CD4-positive, alpha-beta T cell (primary cell): ENCODE results near the gene ITGAE. TPM values are rescaled to one million over a fixed set of nuclear protein-coding genes. Genes with fewer than 3 reads are reported as not detected.

ENCODE experiments used
- ATAC-seq: fragments of 200-7000 bp; cut with Tn5 transposase; one replicate; pipeline ENCODE4 v1.10.0; 2022; ENCODE audit warnings: mild to moderate bottlenecking; ENCODE audit not compliant: poor library complexity
- CTCF ChIA-PET: fragments of 350-600 bp; sonication (Branson Sonifier 250); formaldehyde crosslinking; loops from one replicate; lab custom pipeline; 2021; ENCODE audit warnings: antibody characterized with exemption, inconsistent platforms; lab: Charles Lee
- POLR2A ChIA-PET: fragments of 350-600 bp; sonication (Branson Sonifier 250); formaldehyde crosslinking; loops from one replicate; lab custom pipeline; 2021; ENCODE audit warnings: antibody characterized with exemption, inconsistent platforms; lab: Charles Lee
- DNase-seq, 14 experiments: peaks; one replicate each; pipeline ENCODE4 v3.0.0-alpha.2; 2013 to 2020; ENCODE audit warnings: mixed read lengths in 2 of 14
- H3K27ac ChIP-seq, 2 donors: one replicate each; pipeline versions ENCODE4 v1.5.1 to v1.7.0; 2013; ENCODE audit warnings: low read length in 2 of 2, low read depth in 1 of 2, mild to moderate bottlenecking in 1 of 2
- H3K27me3 ChIP-seq, 2 experiments: 1 replicate in 1 of 2; 2 replicates in 1 of 2; pipeline versions ENCODE4 v1.6.1 to v1.7.0; 2013; ENCODE audit warnings: low read length in 2 of 2, control low read depth in 1 of 2, mild to moderate bottlenecking in 1 of 2, moderate library complexity in 1 of 2; ENCODE audit not compliant: insufficient read depth in 2 of 2, control insufficient read depth in 1 of 2
- H3K36me3 ChIP-seq: one replicate; pipeline ENCODE4 v1.6.1; 2013; ENCODE audit warnings: low read length, control low read depth; ENCODE audit not compliant: insufficient read depth
- H3K4me1 ChIP-seq: one replicate; pipeline ENCODE4 v1.6.1; 2013; ENCODE audit warnings: low read length, control low read depth; ENCODE audit not compliant: insufficient read depth
- H3K4me3 ChIP-seq: one replicate; pipeline ENCODE4 v1.5.1; 2013; ENCODE audit warnings: mild to moderate bottlenecking, low read length, moderate library complexity
- H3K9me3 ChIP-seq, 2 experiments: 1 replicate in 1 of 2; 2 replicates in 1 of 2; pipeline versions ENCODE4 v1.6.1 to v1.7.0; 2013; ENCODE audit warnings: low read length in 2 of 2, mild to moderate bottlenecking in 2 of 2, control low read depth in 1 of 2, moderate library complexity in 1 of 2; ENCODE audit not compliant: control insufficient read depth in 1 of 2, insufficient read depth in 1 of 2
- H3K27ac Mint-ChIP-seq: one replicate; pipeline ENCODE4 v1.8.0; 2020; ENCODE audit warnings: mixed read lengths
- H3K27me3 Mint-ChIP-seq: one replicate; pipeline ENCODE4 v1.8.0; 2021; ENCODE audit warnings: mixed read lengths
- H3K36me3 Mint-ChIP-seq: one replicate; pipeline ENCODE4 v1.8.0; 2021; ENCODE audit warnings: low read depth, mixed read lengths
- H3K4me1 Mint-ChIP-seq: one replicate; pipeline ENCODE4 v1.8.0; 2021; ENCODE audit warnings: low read depth, mixed read lengths
- H3K4me3 Mint-ChIP-seq: one replicate; pipeline ENCODE4 v1.8.0; 2020; ENCODE audit warnings: mild to moderate bottlenecking, mixed read lengths
- H3K9me3 Mint-ChIP-seq: one replicate; pipeline ENCODE4 v1.8.0; 2020; ENCODE audit warnings: mixed read lengths
- CTCF ChIP-seq: fragments of 200-600 bp; IDR thresholded peaks from one replicate; pipeline ENCODE4 v1.8.0; 2022; ENCODE audit warnings: antibody characterized with exemption, mild to moderate bottlenecking
- intact Hi-C, 2 experiments: fragments of 100-400 bp; cut with DNase I in 1 of 2; cut with micrococcal nuclease in 1 of 2; formaldehyde crosslinking; loops; one replicate each; pipeline versions ENCODE4 v1.15.1 to v1.9.0; 2023 to 2025; cut with DNase I, micrococcal nuclease
- total RNA-seq, 174 experiments: library from RNA in 2 of 174; stranded (reverse) in 2 of 174; gene quantifications; one replicate each; pipeline ENCODE4 v1.2.3 and lab custom pipeline; 2021 to 2026

Gene ITGAE
- total RNA-seq, 2 experiments from 2014 or later, result 15.8 to 18.3 TPM

DNA sequence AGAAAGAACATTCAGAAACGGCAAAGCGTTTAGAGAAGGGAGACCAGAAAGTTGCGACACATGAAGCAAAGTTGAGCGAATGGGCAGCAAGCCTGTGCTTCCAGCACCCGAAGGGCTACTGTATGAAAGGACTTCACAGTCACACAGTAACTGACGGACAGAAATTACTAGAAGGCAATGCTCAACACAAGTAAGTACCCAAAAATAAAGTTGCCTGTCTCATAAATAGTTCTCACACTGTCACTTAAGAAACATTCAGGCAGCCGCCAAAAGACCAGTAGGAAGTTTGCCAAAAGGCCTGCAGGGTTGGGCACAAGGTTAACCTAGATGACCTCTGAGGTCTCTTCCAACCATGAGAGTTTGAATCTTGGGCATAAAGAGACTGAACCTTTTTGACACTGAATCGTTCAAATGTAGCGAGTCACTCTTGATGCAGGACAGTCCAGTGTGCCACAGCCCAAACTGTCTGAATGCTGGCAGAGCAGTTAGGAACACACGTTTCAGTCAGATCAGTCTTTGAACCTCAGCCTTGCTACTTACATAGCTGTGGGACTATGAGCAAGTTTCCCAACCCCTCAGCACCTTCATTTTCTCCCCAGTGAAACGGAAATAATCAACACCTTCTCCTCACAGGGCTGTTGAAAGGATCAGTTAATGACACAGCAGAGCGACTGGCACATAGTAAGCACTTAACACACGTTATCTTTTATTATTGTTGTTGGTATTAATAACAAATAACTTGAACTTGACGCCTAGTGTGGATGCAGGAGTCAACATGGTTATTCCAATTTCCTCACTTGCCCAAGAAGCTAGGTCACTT, 34.6 kb upstream of the ITGAE start:
- DNase-seq (no peak), ATAC-seq (no peak)
- H3K27ac Mint-ChIP-seq, result no peak overlapping the region
- no peak for TF ChIP-seq CTCF
- no peak overlapping the region for H3K4me3 ChIP-seq
- peaks cover 25% of the 10 kb centered on the region for H3K4me1 Mint-ChIP-seq
- H3K27ac ChIP-seq, result no peak overlapping the region
- intact Hi-C loops, result no loop called here
- H3K36me3 ChIP-seq, result peaks cover 64% of the 10 kb centered on the region
- no peaks in the 10 kb centered on the region for H3K4me1 ChIP-seq
- ChIA-PET POLR2A (interaction anchor here (1.7 kb wide), 1 partner anchor 10 kb away, joined by 4 read pairs; the partner anchor contains the start of gene NCBP3), CTCF (no interaction called here)
- H3K27me3 Mint-ChIP-seq, result no peaks in the 10 kb centered on the region
- peaks cover 68% of the 10 kb centered on the region for H3K36me3 Mint-ChIP-seq
- no peaks in the 10 kb centered on the region for H3K9me3 ChIP-seq
- H3K9me3 Mint-ChIP-seq, result no peaks in the 10 kb centered on the region
- no peaks in the 10 kb centered on the region for H3K27me3 ChIP-seq
- H3K4me3 Mint-ChIP-seq, result no peak overlapping the region

- ChIA-PET POLR2A (interaction anchor here (1.7 kb wide), 1 partner anchor 11 kb away, joined by 4 read pairs; the partner anchor contains the start of gene NCBP3), CTCF (interaction anchor here (1.0 kb wide), 1 partner anchor 11 kb away, joined by 3 read pairs; the partner anchor contains the start of gene NCBP3)
- peaks cover 16% of the 10 kb centered on the region for H3K4me1 Mint-ChIP-seq
- Histone ChIP-seq H3K4me1 (no peaks in the 10 kb centered on the region), H3K4me3 (no peak overlapping the region), H3K9me3 (no peaks in the 10 kb centered on the region), H3K27me3 (no peaks in the 10 kb centered on the region), H3K27ac (no peak overlapping the region), H3K36me3 (peaks cover 59% of the 10 kb centered on the region)
- TF ChIP-seq CTCF, result no peak
- no peak overlapping the region for H3K27ac Mint-ChIP-seq
- no peaks in the 10 kb centered on the region for H3K27me3 Mint-ChIP-seq
- intact Hi-C loops, result no loop called here
- no peaks in the 10 kb centered on the region for H3K9me3 Mint-ChIP-seq
- ATAC-seq, result no peak
- H3K36me3 Mint-ChIP-seq, result peaks cover 66% of the 10 kb centered on the region
- H3K4me3 Mint-ChIP-seq, result no peak overlapping the region
- DNase-seq, result no peak
Measured at GRCh38 chr17:3834811-3835210, 33.8 kb upstream of the ITGAE start.

DNA sequence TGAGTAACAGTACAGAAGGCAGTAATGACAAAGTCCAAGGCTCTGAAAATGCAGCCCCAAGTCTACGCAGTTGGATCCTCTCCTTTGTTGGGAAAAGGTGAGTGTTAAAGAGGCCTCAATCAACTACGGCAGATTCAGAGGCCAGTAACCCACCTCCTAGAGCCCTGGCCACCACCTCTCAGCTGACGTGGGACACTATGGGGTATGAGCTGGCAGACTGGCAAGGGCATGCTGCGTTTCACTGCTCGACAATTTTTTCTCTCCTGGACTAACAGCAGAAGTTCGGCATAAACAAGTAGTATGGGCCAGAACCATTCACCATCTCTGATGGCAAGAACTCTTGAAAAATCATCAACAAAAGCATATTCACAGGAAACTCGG, 27.9 kb upstream of the ITGAE start:
- no peak overlapping the region for H3K27ac ChIP-seq
- ATAC-seq, result no peak
- H3K4me3 ChIP-seq, result no peak overlapping the region
- no peak for DNase-seq
- intact Hi-C loops, result loop anchor here in 1 of 2 experiments (10.0 kb wide), 1 partner anchor 784 kb away; no protein-coding TSS in a partner anchor
- Mint-ChIP-seq H3K9me3 (no peaks in the 10 kb centered on the region), H3K4me3 (no peak overlapping the region), H3K27me3 (no peaks in the 10 kb centered on the region), H3K27ac (no peak overlapping the region), H3K36me3 (peaks cover 69% of the 10 kb centered on the region), H3K4me1 (peaks cover 7% of the 10 kb centered on the region)
- H3K36me3 ChIP-seq, result peaks cover 62% of the 10 kb centered on the region
- TF ChIP-seq CTCF, result no peak
- POLR2A ChIA-PET, result interaction anchor here (2.5 kb wide), 1 partner anchor 91 kb away, joined by 14 read pairs; no protein-coding TSS in a partner anchor
- CTCF ChIA-PET, result interaction anchor here (5.3 kb wide), 1 partner anchor 91 kb away, joined by 106 read pairs; no protein-coding TSS in a partner anchor
- H3K9me3 ChIP-seq, result no peaks in the 10 kb centered on the region
- no peaks in the 10 kb centered on the region for H3K27me3 ChIP-seq
- no peaks in the 10 kb centered on the region for H3K4me1 ChIP-seq
